Mucosa of descending colon (tissue), 3 donors: ENCODE measurements around the gene ECPAS. TPM values are rescaled to one million over a fixed set of nuclear protein-coding genes. Genes with fewer than 3 reads are reported as not detected.

Experiments
- ATAC-seq: fragments of 200-7000 bp; cut with Tn5 transposase; one replicate; pipeline ENCODE4 v1.9.1; 2020; ENCODE audit warnings: mild to moderate bottlenecking, moderate library complexity
- DNase-seq, 3 donors: peaks; one replicate each; pipeline ENCODE4 v3.0.0-alpha.2; 2020
- H3K36me3 ChIP-seq: fragments of 200-600 bp; one replicate; pipeline ENCODE4 v1.8.0; 2021; ENCODE audit warnings: low read depth, mild to moderate bottlenecking
- H3K4me1 ChIP-seq: fragments of 200-600 bp; one replicate; pipeline ENCODE4 v1.8.0; 2021; ENCODE audit warnings: low read depth, mild to moderate bottlenecking
- H3K4me3 ChIP-seq: fragments of 200-600 bp; one replicate; pipeline ENCODE4 v1.8.0; 2021; ENCODE audit warnings: mild to moderate bottlenecking
- H3K9me3 ChIP-seq: fragments of 200-600 bp; one replicate; pipeline ENCODE4 v1.8.0; 2021; ENCODE audit warnings: mild to moderate bottlenecking
- CTCF ChIP-seq: fragments of 200-600 bp; IDR thresholded peaks from one replicate; pipeline ENCODE4 v1.8.0; 2022; ENCODE audit warnings: antibody characterized with exemption, mild to moderate bottlenecking
- intact Hi-C, 2 donors: fragments of 100-400 bp; cut with DNase I in 1 of 2; cut with micrococcal nuclease in 1 of 2; formaldehyde crosslinking; loops; one replicate each; pipeline versions ENCODE4 v1.11.0 to v1.11.1; 2022; cut with DNase I, micrococcal nuclease
- total RNA-seq, 3 donors: library from RNA; stranded (reverse); fragmentation: NEBNext Ultra II Directional in 2 of 3; extraction: Animal tissue kit (Norgen Biotek cat#: 25700) in 2 of 3; gene quantifications; one replicate each; pipeline versions ENCODE4 v1.2.1 to v1.2.4, GENCODE V29; 2021 to 2023
- donor health status: DM: no; HTN: no; CAD: no; lungs with moderate emphysema.
- donor health status: DM: no; HTN: no; CAD: no.
- donor health status: DM: no; HTN: yes; CAD: no.

The ECPAS gene
- total RNA-seq, 3 donors from 2014 or later: 77.4 to 102 (median 82.8) TPM

GRCh38 chr9:111431684-111432083 is 52.5 kb downstream of the ECPAS start:
- no peak overlapping the region for H3K4me3 ChIP-seq
- no peak for TF ChIP-seq CTCF
- no peaks in the 10 kb centered on the region for H3K4me1 ChIP-seq
- no peaks in the 10 kb centered on the region for H3K9me3 ChIP-seq
- intact Hi-C loops: no loop called here
- no peaks in the 10 kb centered on the region for H3K36me3 ChIP-seq
- DNase-seq (no peak), ATAC-seq (no peak)

GRCh38 chr9:111429175-111429574 is 55.0 kb downstream of the ECPAS start:
- Histone ChIP-seq H3K4me1 (no peaks in the 10 kb centered on the region), H3K9me3 (no peaks in the 10 kb centered on the region), H3K36me3 (no peaks in the 10 kb centered on the region), H3K4me3 (no peak overlapping the region)
- intact Hi-C loops: no loop called here
- no peak for DNase-seq
- ATAC-seq: no peak
- no peak for TF ChIP-seq CTCF

GRCh38 chr9:111427186-111427585 is 57.0 kb downstream of the ECPAS start:
- Histone ChIP-seq H3K4me1 (no peaks in the 10 kb centered on the region), H3K4me3 (no peak overlapping the region), H3K36me3 (no peaks in the 10 kb centered on the region), H3K9me3 (no peaks in the 10 kb centered on the region)
- DNase-seq (no peak), ATAC-seq (no peak)
- TF ChIP-seq CTCF: no peak
- intact Hi-C loops: no loop called here

- DNase-seq (no peak), ATAC-seq (no peak)
- Histone ChIP-seq H3K36me3 (no peaks in the 10 kb centered on the region), H3K4me1 (no peaks in the 10 kb centered on the region), H3K9me3 (no peaks in the 10 kb centered on the region), H3K4me3 (no peak overlapping the region)
- TF ChIP-seq CTCF: no peak
- intact Hi-C loops: no loop called here
Observed at GRCh38 chr9:111423389-111423788, 60.8 kb downstream of the ECPAS start.

GRCh38 chr9:111414406-111414805 is 69.8 kb downstream of the ECPAS start:
- no peak for TF ChIP-seq CTCF
- DNase-seq (no peak), ATAC-seq (no peak)
- Histone ChIP-seq H3K4me1 (no peaks in the 10 kb centered on the region), H3K9me3 (no peaks in the 10 kb centered on the region), H3K4me3 (no peak overlapping the region), H3K36me3 (peaks cover 13% of the 10 kb centered on the region)
- intact Hi-C loops: no loop called here

GRCh38 chr9:111413996-111414395 is 70.2 kb downstream of the ECPAS start:
- H3K36me3 ChIP-seq: peaks cover 13% of the 10 kb centered on the region

More at GRCh38 chr9:111413996-111414395, 70.2 kb downstream of the ECPAS start:
- H3K4me3 ChIP-seq: no peak overlapping the region
- no peak for DNase-seq
- no peaks in the 10 kb centered on the region for H3K4me1 ChIP-seq
- no peak for TF ChIP-seq CTCF
- intact Hi-C loops: no loop called here
- ATAC-seq: no peak
- no peaks in the 10 kb centered on the region for H3K9me3 ChIP-seq
